ENCODE results near the gene KRTAP10-11. TPM values are rescaled to one million over a fixed set of nuclear protein-coding genes. Genes with fewer than 3 reads are reported as not detected.
"Not testable (repeated sequence)": the region's sequence is repeated elsewhere in the genome, so short reads cannot be mapped to it uniquely, and the experiment has no call there.

Gene KRTAP10-11
- total RNA-seq, 1 donor from 2014 or later, result not detected

DNA sequence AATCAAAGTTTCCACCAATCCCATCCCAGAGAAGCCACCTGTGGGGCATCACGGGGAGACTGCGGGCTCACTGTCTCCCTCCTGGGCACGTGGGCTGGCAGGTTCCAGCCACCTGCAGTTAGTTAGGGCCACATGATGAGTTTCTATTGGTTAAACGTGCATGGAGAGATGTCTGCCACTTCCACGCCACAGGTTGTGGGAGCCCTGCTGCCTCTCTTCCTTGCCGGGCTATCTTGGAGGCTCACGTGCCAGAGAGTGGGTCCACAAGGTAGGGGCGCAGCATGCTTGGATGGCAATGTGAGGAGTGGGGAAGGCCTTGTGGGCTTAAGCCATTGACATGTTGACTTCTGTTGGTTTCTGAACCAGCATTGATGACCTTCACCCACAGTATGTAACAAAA lies 42.3 kb upstream of the KRTAP10-11 start:
- Mint-ChIP-seq H3K27ac (no peak overlapping the region), H3K4me1 (peaks cover 6% of the 10 kb centered on the region), H3K9me3 (peaks cover 5% of the 10 kb centered on the region), H3K4me3 (no peak overlapping the region), H3K36me3 (no peaks in the 10 kb centered on the region), H3K27me3 (ENCODE audit: insufficient read depth, low read depth) (peaks cover 7% of the 10 kb centered on the region)
- no peaks in the 10 kb centered on the region for H3K36me3 ChIP-seq
- no peak for TF ChIP-seq EZH2 (IDR thresholded peaks at IDR 0.05)
- no peak for TF ChIP-seq EZH2phosphoT487 (IDR thresholded peaks at IDR 0.05)
- TF ChIP-seq, protein P1, sequence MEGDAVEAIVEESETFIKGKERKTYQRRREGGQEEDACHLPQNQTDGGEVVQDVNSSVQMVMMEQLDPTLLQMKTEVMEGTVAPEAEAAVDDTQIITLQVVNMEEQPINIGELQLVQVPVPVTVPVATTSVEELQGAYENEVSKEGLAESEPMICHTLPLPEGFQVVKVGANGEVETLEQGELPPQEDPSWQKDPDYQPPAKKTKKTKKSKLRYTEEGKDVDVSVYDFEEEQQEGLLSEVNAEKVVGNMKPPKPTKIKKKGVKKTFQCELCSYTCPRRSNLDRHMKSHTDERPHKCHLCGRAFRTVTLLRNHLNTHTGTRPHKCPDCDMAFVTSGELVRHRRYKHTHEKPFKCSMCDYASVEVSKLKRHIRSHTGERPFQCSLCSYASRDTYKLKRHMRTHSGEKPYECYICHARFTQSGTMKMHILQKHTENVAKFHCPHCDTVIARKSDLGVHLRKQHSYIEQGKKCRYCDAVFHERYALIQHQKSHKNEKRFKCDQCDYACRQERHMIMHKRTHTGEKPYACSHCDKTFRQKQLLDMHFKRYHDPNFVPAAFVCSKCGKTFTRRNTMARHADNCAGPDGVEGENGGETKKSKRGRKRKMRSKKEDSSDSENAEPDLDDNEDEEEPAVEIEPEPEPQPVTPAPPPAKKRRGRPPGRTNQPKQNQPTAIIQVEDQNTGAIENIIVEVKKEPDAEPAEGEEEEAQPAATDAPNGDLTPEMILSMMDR (IDR thresholded peaks at IDR 0.05), result no peak
- no peaks in the 10 kb centered on the region for H3K27me3 ChIP-seq
- no peak for DNase-seq (ENCODE audit: low spot score)
- no peaks in the 10 kb centered on the region for H4K20me1 ChIP-seq (ENCODE audit: low read depth)
- peaks cover 6% of the 10 kb centered on the region for H3F3A ChIP-seq (ENCODE audit: low read depth)
- H3K27ac ChIP-seq, result no peak overlapping the region
- peaks cover 10% of the 10 kb centered on the region for H3K4me1 ChIP-seq
- H3K79me2 ChIP-seq (ENCODE audit: low read depth), result no peaks in the 10 kb centered on the region
- no peak overlapping the region for H2AFZ ChIP-seq (replicated peaks)
- H3K4me3 ChIP-seq, result no peak overlapping the region
- no peak overlapping the region for H3K9ac ChIP-seq
- H3K4me2 ChIP-seq, result no peak overlapping the region
- H3K9me3 ChIP-seq (ENCODE audit: low read depth), result no peaks in the 10 kb centered on the region

DNA sequence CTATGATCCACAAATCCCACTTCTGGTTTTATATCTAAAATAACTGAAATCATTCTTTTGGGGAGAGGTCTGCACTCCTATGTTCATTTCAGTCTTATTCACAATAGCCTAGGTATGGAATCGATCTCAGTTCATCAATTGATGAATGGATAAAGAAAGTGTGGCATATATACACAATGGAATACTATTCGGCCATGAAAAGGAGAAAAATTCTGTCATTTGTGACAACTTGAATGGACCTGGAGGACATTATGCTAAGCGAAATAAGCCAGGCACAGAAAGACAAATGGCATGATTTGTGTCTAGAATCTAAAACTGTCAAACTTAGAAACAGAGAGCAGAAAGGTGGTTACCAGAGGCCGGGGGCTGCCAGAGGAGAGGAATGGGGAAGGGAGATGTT lies 39.7 kb upstream of the KRTAP10-11 start:
- H3K27ac Mint-ChIP-seq, result no peak overlapping the region
- H2AFZ ChIP-seq (replicated peaks), result no peak overlapping the region
- no peak overlapping the region for H3K9ac ChIP-seq
- H3K4me1 ChIP-seq, result no peaks in the 10 kb centered on the region
- H4K20me1 ChIP-seq (ENCODE audit: low read depth), result no peaks in the 10 kb centered on the region
- peaks cover 2% of the 10 kb centered on the region for H3K4me1 Mint-ChIP-seq
- no peak overlapping the region for H3K27ac ChIP-seq
- H3K36me3 ChIP-seq, result no peaks in the 10 kb centered on the region
- no peaks in the 10 kb centered on the region for H3K36me3 Mint-ChIP-seq
- no peak overlapping the region for H3K4me3 ChIP-seq
- H3K9me3 ChIP-seq (ENCODE audit: low read depth), result peaks cover 11% of the 10 kb centered on the region
- DNase-seq (ENCODE audit: low spot score), result no peak
- H3K27me3 Mint-ChIP-seq (ENCODE audit: insufficient read depth, low read depth), result peaks cover 6% of the 10 kb centered on the region
- H3K4me3 Mint-ChIP-seq, result no peak overlapping the region
- H3K9me3 Mint-ChIP-seq, result peaks cover 26% of the 10 kb centered on the region
- no peak overlapping the region for H3K4me2 ChIP-seq
- H3K79me2 ChIP-seq (ENCODE audit: low read depth), result no peaks in the 10 kb centered on the region
- no peaks in the 10 kb centered on the region for H3K27me3 ChIP-seq
- H3F3A ChIP-seq (ENCODE audit: low read depth), result no peaks in the 10 kb centered on the region
- TF ChIP-seq EZH2phosphoT487 (IDR thresholded peaks at IDR 0.05), result no peak
- TF ChIP-seq EZH2 (IDR thresholded peaks at IDR 0.05), result no peak
- TF ChIP-seq, protein P1 (IDR thresholded peaks at IDR 0.05), result no peak

DNA sequence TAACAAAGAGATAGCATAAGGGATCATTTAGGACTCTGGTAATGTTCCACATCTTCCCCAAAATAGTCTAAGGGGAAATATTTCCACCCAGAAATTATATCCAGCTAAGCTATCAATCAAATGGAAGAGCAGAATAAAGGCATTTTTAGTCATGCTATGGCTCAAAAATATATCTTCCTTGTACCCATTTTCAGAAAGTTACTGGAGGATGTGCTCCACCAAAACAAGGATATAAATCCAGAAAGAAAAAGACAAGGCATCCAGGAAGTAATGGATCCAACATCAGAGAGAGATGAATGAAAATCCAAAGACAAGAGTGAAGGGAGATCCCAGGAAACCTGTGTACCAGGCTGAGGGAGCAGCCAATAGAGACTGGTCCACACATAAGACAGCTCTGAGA lies 37.0 kb upstream of the KRTAP10-11 start:
- Mint-ChIP-seq H3K4me3 (no peak overlapping the region), H3K4me1 (no peaks in the 10 kb centered on the region), H3K9me3 (peaks cover 31% of the 10 kb centered on the region), H3K27ac (no peak overlapping the region), H3K36me3 (no peaks in the 10 kb centered on the region), H3K27me3 (ENCODE audit: insufficient read depth, low read depth) (peaks cover 3% of the 10 kb centered on the region)
- Histone ChIP-seq H3K27ac (no peak overlapping the region), H3K4me3 (no peak overlapping the region), H3K79me2 (ENCODE audit: low read depth) (no peaks in the 10 kb centered on the region), H3K36me3 (no peaks in the 10 kb centered on the region), H3F3A (ENCODE audit: low read depth) (no peaks in the 10 kb centered on the region), H3K4me2 (no peak overlapping the region), H3K9ac (no peak overlapping the region), H3K4me1 (no peaks in the 10 kb centered on the region), H3K27me3 (no peaks in the 10 kb centered on the region), H2AFZ (replicated peaks) (no peak overlapping the region), H4K20me1 (ENCODE audit: low read depth) (no peaks in the 10 kb centered on the region), H3K9me3 (ENCODE audit: low read depth) (peaks cover 11% of the 10 kb centered on the region)
- no peak for DNase-seq (ENCODE audit: low spot score)
- TF ChIP-seq EZH2 (IDR thresholded peaks at IDR 0.05), result no peak
- TF ChIP-seq, protein P1 (IDR thresholded peaks at IDR 0.05), result no peak
- TF ChIP-seq EZH2phosphoT487 (IDR thresholded peaks at IDR 0.05), result no peak

DNA sequence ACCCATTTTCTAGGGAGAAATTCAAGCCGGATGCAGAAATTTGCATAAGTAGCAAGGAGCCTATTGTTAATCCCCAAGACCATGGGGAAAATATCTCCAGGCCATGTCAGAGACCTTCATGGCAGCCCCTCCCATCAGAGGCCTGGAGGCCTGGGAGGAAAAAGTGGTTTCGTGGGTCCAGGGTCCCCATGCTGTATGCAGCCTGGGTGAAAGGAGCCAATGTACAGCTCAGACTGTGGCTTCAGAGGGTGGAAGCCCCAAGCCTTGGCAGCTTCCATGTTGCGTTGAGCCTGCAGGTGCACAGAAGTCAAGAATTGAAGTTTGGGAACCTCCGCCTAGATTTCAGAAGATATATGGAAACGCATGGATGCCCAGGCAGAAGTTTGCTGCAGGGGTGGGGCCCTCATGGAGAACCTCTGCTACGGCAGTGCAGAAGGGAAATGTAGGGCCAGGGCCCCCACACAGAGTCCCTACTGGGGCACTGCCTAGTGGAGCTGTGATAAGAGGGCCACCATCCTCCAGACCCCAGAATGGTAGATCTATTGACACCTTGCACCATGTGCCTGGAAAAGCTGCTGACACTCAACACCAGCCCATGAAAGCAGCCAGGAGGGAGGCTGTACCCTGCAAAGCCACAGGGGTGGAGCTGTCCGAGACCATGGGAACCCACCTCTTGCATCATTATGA lies 35.9 kb upstream of the KRTAP10-11 start:
- not testable (repeated sequence) for H2AFZ ChIP-seq (replicated peaks); H3K27ac Mint-ChIP-seq; H3K9ac ChIP-seq; H3K36me3 Mint-ChIP-seq; H3K36me3 ChIP-seq; H3K79me2 ChIP-seq (ENCODE audit: low read depth); H3F3A ChIP-seq (ENCODE audit: low read depth); H3K4me3 Mint-ChIP-seq; H4K20me1 ChIP-seq (ENCODE audit: low read depth); H3K4me1 Mint-ChIP-seq; H3K27me3 Mint-ChIP-seq (ENCODE audit: insufficient read depth, low read depth); H3K27ac ChIP-seq; H3K4me3 ChIP-seq; H3K4me2 ChIP-seq; H3K27me3 ChIP-seq; H3K4me1 ChIP-seq; DNase-seq (ENCODE audit: low spot score)
- peaks cover 31% of the 10 kb centered on the region for H3K9me3 Mint-ChIP-seq
- peaks cover 11% of the 10 kb centered on the region for H3K9me3 ChIP-seq (ENCODE audit: low read depth)
